ENCODE results near the gene IMPG1.

Gene IMPG1

GRCh38 chr6:75893058-75893775 lies 179.2 kb downstream of the IMPG1 start:
- DNase-seq (ENCODE audit: low read depth) = no peak

GRCh38 chr6:75892384-75892783 lies 180.1 kb downstream of the IMPG1 start:
- DNase-seq (ENCODE audit: low read depth) = no peak

- no peak for DNase-seq (ENCODE audit: low read depth)
Measured at GRCh38 chr6:75884822-75885221, 187.6 kb downstream of the IMPG1 start.

- no peak for DNase-seq (ENCODE audit: low read depth)
Measured at GRCh38 chr6:75882734-75883133, 189.7 kb downstream of the IMPG1 start.

- no peak for DNase-seq (ENCODE audit: low read depth)
Measured at GRCh38 chr6:75880305-75880704, 192.2 kb downstream of the IMPG1 start.

- no peak for DNase-seq (ENCODE audit: low read depth)
Measured at GRCh38 chr6:75876152-75876551, 196.3 kb downstream of the IMPG1 start.

GRCh38 chr6:75874224-75874623 lies 198.2 kb downstream of the IMPG1 start:
- no peak for DNase-seq (ENCODE audit: low read depth)
